ENCODE results near the gene CASK. TPM values are rescaled to one million over a fixed set of nuclear protein-coding genes. Genes with fewer than 3 reads are reported as not detected.
"Not testable (repeated sequence)": the region's sequence is repeated elsewhere in the genome, so short reads cannot be mapped to it uniquely, and the experiment has no call there.

Gene CASK
- total and polyA plus RNA-seq, 4 experiments from 2014 or later, result 3.8 to 116 (median 68.6) TPM

DNA sequence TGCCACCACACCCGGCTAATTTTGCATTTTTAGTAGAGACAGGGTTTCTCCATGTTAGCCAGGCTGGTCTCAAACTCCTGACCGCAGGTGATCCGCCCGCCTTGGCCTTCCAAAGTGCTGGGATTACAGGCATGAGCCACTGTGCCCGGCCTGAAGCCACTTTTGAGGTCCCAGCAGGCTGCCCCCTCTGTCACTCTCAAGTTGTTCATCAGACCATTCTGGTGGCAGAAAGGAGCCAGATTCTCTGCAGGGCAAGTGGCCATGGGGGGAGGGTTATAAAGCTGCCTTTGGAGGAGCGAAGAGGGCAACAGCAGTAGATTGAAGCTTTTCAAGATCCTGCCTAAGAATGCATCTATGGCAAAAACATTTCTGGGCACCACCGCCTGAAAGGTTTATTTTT, 410.5 kb downstream of the CASK start:
- H3K36me3 ChIP-seq (ENCODE audit: insufficient read depth, low read length); H3K9me3 ChIP-seq (ENCODE audit: control insufficient read depth in 1 of 2, low read length in 2 of 2); H3K4me1 ChIP-seq (ENCODE audit: insufficient read depth, low read length); H3K36me3 Mint-ChIP-seq; H3K27ac ChIP-seq (ENCODE audit: low read depth, low read length); H3K9me3 Mint-ChIP-seq; POLR2A ChIA-PET (ENCODE audit: partially characterized antibody); intact Hi-C loops (cut with micrococcal nuclease); H3K4me3 ChIP-seq (ENCODE audit: low read length in 2 of 2); H3K27me3 Mint-ChIP-seq; H3K27me3 ChIP-seq (ENCODE audit: insufficient read depth, low read length); DNase-seq: not testable (repeated sequence)
- CTCF ChIA-PET (ENCODE audit: partially characterized antibody), result interaction anchor here (0.7 kb wide), 1 partner anchor 235 kb away, joined by 5 read pairs; no protein-coding TSS in a partner anchor
- H3K4me3 Mint-ChIP-seq, result peak overlapping the region in 1 of 8 donors; percentile 31
- H3K27ac Mint-ChIP-seq, result peak overlapping the region in 1 of 7 donors; percentile 30
- H3K4me1 Mint-ChIP-seq, result peaks cover 6 to 28% (median 20%) of the 10 kb centered on the region in 4 donors

DNA sequence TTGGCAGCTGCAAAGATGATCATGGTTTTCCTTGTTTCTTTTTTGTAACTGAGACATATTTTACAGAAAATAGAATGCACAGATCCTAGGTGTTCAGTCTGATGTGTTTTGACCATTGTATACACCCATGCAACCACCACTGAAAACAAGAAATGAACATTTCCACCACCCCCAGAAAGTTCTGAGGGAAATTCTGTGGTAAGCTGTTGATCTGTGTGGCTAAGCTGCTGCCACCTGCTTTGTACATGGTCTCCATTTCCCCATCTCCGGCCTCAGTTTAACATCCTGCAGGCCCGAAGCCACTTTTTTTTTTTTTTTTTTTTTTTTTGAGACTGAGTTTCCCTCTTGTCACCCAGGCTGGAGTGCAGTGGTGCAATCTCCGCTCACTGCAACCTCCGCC, 411.0 kb downstream of the CASK start:
- Histone ChIP-seq H3K4me3 (ENCODE audit: low read length in 2 of 2) (no peak overlapping the region), H3K27me3 (ENCODE audit: insufficient read depth, low read length) (no peaks in the 10 kb centered on the region), H3K36me3 (ENCODE audit: insufficient read depth, low read length) (no peaks in the 10 kb centered on the region), H3K9me3 (ENCODE audit: control insufficient read depth in 1 of 2, low read length in 2 of 2) (no peaks in the 10 kb centered on the region), H3K4me1 (ENCODE audit: insufficient read depth, low read length) (peaks cover 6% of the 10 kb centered on the region), H3K27ac (ENCODE audit: low read depth, low read length) (no peak overlapping the region)
- H3K36me3 Mint-ChIP-seq, result peaks cover 0 to 5% of the 10 kb centered on the region in 2 donors
- no peak for DNase-seq
- ChIA-PET CTCF (ENCODE audit: partially characterized antibody) (interaction anchor here (0.7 kb wide), 1 partner anchor 235 kb away, joined by 5 read pairs; no protein-coding TSS in a partner anchor), POLR2A (ENCODE audit: partially characterized antibody) (no interaction called here)
- intact Hi-C loops (cut with micrococcal nuclease), result no loop called here
- H3K4me3 Mint-ChIP-seq, result peak overlapping the region in 2 of 8 donors; percentile 17 to 31
- no peaks in the 10 kb centered on the region for H3K27me3 Mint-ChIP-seq
- peak overlapping the region in 3 of 7 donors; percentile 42 to 83 (median 79) for H3K27ac Mint-ChIP-seq
- peaks cover 4 to 23% (median 16%) of the 10 kb centered on the region in 4 donors for H3K4me1 Mint-ChIP-seq
- no peaks in the 10 kb centered on the region for H3K9me3 Mint-ChIP-seq

DNA sequence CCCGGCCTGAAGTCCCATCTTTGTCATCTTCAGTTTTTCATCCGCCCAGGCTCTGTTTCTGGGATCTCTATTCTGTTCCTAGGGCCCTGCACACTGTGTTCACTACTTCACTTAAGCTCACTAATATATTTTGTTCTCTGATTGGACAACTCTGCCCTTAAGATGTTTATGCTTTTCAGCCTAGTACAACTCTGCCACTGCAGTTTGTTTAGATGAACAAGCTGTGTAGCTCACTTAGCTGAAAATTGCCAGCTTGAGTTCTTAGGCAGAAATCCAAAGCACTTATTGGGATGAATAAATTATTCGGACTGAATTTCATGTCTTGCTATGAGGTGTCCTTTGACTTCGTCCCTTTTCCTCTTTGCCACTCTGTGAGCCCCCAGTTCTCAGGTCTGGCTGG, 415.4 kb downstream of the CASK start:
- Mint-ChIP-seq H3K4me1 (peaks cover 0 to 2% (median under 1%) of the 10 kb centered on the region in 4 donors), H3K27ac (no peak overlapping the region), H3K9me3 (no peaks in the 10 kb centered on the region), H3K27me3 (no peaks in the 10 kb centered on the region), H3K36me3 (no peaks in the 10 kb centered on the region), H3K4me3 (no peak overlapping the region)
- H3K9me3 ChIP-seq (ENCODE audit: control insufficient read depth in 1 of 2, low read length in 2 of 2), result no peaks in the 10 kb centered on the region
- intact Hi-C loops (cut with micrococcal nuclease), result no loop called here
- peaks cover 6% of the 10 kb centered on the region for H3K4me1 ChIP-seq (ENCODE audit: insufficient read depth, low read length)
- no peak overlapping the region for H3K27ac ChIP-seq (ENCODE audit: low read depth, low read length)
- H3K27me3 ChIP-seq (ENCODE audit: insufficient read depth, low read length), result no peaks in the 10 kb centered on the region
- no peak overlapping the region for H3K4me3 ChIP-seq (ENCODE audit: low read length in 2 of 2)
- no peaks in the 10 kb centered on the region for H3K36me3 ChIP-seq (ENCODE audit: insufficient read depth, low read length)
- DNase-seq, result no peak
- ChIA-PET POLR2A (ENCODE audit: partially characterized antibody) (no interaction called here), CTCF (ENCODE audit: partially characterized antibody) (no interaction called here)

DNA sequence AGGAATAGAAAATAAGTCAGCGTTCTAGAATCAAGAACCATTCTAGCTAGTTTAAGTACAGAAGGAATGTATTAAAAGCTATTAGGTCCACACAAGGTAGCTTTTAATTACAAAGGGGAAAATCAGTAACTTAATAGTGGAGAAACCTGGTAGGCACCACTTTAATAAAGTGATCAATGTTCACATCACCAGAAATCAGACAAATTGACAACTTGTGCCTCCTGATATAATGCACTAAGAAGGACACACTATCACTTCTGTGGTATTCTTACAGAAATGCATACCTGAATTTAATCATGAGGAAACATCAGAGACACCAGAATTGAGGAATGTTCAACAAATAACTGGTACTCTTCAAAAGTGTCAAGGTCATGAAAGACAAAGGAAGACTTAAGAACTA, 421.4 kb downstream of the CASK start:
- ChIA-PET POLR2A (ENCODE audit: partially characterized antibody) (no interaction called here), CTCF (ENCODE audit: partially characterized antibody) (no interaction called here)
- Mint-ChIP-seq H3K36me3 (no peaks in the 10 kb centered on the region), H3K4me1 (no peaks in the 10 kb centered on the region), H3K27me3 (no peaks in the 10 kb centered on the region), H3K27ac (no peak overlapping the region), H3K4me3 (no peak overlapping the region), H3K9me3 (peaks cover 0 to 3% (median 2%) of the 10 kb centered on the region in 8 donors)
- Histone ChIP-seq H3K4me3 (ENCODE audit: low read length in 2 of 2) (no peak overlapping the region), H3K27ac (ENCODE audit: low read depth, low read length) (no peak overlapping the region), H3K9me3 (ENCODE audit: control insufficient read depth in 1 of 2, low read length in 2 of 2) (no peaks in the 10 kb centered on the region), H3K27me3 (ENCODE audit: insufficient read depth, low read length) (no peaks in the 10 kb centered on the region), H3K4me1 (ENCODE audit: insufficient read depth, low read length) (no peaks in the 10 kb centered on the region), H3K36me3 (ENCODE audit: insufficient read depth, low read length) (no peaks in the 10 kb centered on the region)
- intact Hi-C loops (cut with micrococcal nuclease), result no loop called here
- DNase-seq, result no peak

DNA sequence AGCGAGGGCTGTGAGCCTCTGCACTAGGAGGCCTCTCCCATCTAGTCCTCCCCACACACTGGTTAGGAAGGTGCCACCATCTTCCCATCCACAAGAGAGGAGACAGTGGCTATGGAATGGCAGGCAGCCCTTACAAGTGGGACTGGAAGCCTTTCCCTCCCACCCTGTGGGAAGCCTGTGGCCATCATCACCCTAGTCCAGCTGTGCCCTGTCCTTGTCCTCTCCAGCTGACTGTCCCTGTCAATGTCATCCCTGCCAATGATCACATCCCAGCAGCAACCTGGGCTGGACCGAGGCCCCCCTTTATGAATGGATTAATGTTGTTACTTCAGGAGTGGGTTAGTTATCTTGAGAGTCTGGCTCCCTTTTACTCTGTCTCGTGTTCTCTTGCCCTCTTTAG, 423.4 kb downstream of the CASK start:
- Histone ChIP-seq H3K27ac (ENCODE audit: low read depth, low read length) (no peak overlapping the region), H3K4me1 (ENCODE audit: insufficient read depth, low read length) (no peaks in the 10 kb centered on the region), H3K36me3 (ENCODE audit: insufficient read depth, low read length) (no peaks in the 10 kb centered on the region), H3K27me3 (ENCODE audit: insufficient read depth, low read length) (no peaks in the 10 kb centered on the region), H3K9me3 (ENCODE audit: control insufficient read depth in 1 of 2, low read length in 2 of 2) (no peaks in the 10 kb centered on the region), H3K4me3 (ENCODE audit: low read length in 2 of 2) (no peak overlapping the region)
- Mint-ChIP-seq H3K4me1 (no peaks in the 10 kb centered on the region), H3K36me3 (no peaks in the 10 kb centered on the region), H3K4me3 (no peak overlapping the region), H3K9me3 (peaks cover 0 to 3% (median 2%) of the 10 kb centered on the region in 8 donors), H3K27ac (no peak overlapping the region), H3K27me3 (no peaks in the 10 kb centered on the region)
- no peak for DNase-seq
- CTCF ChIA-PET (ENCODE audit: partially characterized antibody), result no interaction called here
- intact Hi-C loops (cut with micrococcal nuclease), result no loop called here
- POLR2A ChIA-PET (ENCODE audit: partially characterized antibody), result no interaction called here

DNA sequence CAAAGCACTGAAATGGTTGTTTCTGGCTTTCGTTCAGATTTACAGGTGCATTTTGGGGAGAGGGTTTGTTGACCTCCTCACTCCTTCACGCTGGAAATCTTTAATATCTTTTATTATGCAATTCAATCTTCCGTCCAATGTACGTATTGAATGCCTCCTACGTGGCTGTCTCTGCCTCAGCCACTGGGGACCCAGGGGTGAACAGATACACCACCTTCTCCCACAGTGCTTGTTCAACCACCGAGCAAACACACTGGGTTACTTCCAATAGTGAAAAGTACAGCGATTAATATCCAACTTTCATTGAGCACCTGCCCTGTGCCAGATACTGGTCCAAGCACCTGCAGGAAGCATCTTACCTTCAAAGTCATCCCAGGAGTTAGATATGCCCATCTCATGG, 424.2 kb downstream of the CASK start:
- no peaks in the 10 kb centered on the region for H3K9me3 ChIP-seq (ENCODE audit: control insufficient read depth in 1 of 2, low read length in 2 of 2)
- Mint-ChIP-seq H3K4me1 (no peaks in the 10 kb centered on the region), H3K27me3 (no peaks in the 10 kb centered on the region), H3K36me3 (no peaks in the 10 kb centered on the region), H3K9me3 (peaks cover 0 to 3% (median 2%) of the 10 kb centered on the region in 8 donors), H3K4me3 (no peak overlapping the region), H3K27ac (no peak overlapping the region)
- ChIA-PET POLR2A (ENCODE audit: partially characterized antibody) (no interaction called here), CTCF (ENCODE audit: partially characterized antibody) (no interaction called here)
- intact Hi-C loops (cut with micrococcal nuclease), result no loop called here
- no peak overlapping the region for H3K4me3 ChIP-seq (ENCODE audit: low read length in 2 of 2)
- no peak for DNase-seq
- no peaks in the 10 kb centered on the region for H3K36me3 ChIP-seq (ENCODE audit: insufficient read depth, low read length)
- H3K27ac ChIP-seq (ENCODE audit: low read depth, low read length), result no peak overlapping the region
- no peaks in the 10 kb centered on the region for H3K4me1 ChIP-seq (ENCODE audit: insufficient read depth, low read length)
- no peaks in the 10 kb centered on the region for H3K27me3 ChIP-seq (ENCODE audit: insufficient read depth, low read length)

DNA sequence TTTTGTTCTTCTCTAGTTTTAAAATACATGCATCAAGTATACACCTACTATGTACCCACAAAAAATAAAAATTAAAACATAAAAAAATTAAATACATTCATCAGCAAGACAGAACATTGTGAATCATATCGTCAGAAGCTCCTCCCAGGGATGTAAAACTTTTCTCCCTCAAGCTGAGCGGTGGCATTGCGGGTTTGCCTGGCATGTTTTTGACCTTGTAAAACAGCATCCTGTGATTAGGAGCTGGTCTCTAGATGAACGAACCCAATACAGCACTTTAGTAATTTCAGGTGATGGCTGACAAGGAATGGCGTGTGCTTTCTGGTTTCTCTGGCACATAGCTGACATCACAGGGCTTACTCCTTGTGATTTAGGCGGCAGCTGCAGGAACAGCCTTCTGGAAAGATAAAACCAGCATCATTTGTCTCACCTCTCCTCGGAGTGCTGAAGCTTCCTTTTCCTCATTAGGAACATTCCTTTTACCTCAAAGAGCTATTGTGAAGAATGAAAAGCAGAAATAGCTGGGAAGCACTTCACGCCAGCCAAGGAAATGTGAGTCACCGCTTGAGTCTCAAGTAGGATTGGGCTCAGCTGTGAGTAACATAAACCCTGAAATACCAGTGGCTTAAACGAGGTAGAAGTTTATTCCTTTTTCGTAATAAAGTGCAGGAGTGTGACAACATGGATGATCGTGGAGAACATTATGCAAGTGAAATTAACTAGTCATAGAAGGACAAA, 431.9 kb downstream of the CASK start:
- Mint-ChIP-seq H3K36me3 (no peaks in the 10 kb centered on the region), H3K27ac (no peak overlapping the region), H3K27me3 (no peaks in the 10 kb centered on the region), H3K9me3 (no peaks in the 10 kb centered on the region), H3K4me1 (no peaks in the 10 kb centered on the region), H3K4me3 (peak overlapping the region in 1 of 8 donors; percentile 48)
- Histone ChIP-seq H3K27ac (ENCODE audit: low read depth, low read length) (no peak overlapping the region), H3K36me3 (ENCODE audit: insufficient read depth, low read length) (no peaks in the 10 kb centered on the region), H3K9me3 (ENCODE audit: control insufficient read depth in 1 of 2, low read length in 2 of 2) (no peaks in the 10 kb centered on the region), H3K4me1 (ENCODE audit: insufficient read depth, low read length) (no peaks in the 10 kb centered on the region), H3K27me3 (ENCODE audit: insufficient read depth, low read length) (no peaks in the 10 kb centered on the region), H3K4me3 (ENCODE audit: low read length in 2 of 2) (no peak overlapping the region)
- POLR2A ChIA-PET (ENCODE audit: partially characterized antibody), result no interaction called here
- intact Hi-C loops (cut with micrococcal nuclease), result no loop called here
- CTCF ChIA-PET (ENCODE audit: partially characterized antibody), result no interaction called here
- no peak for DNase-seq
